ENCODE measurements around the gene ENTHD1. TPM values are rescaled to one million over a fixed set of nuclear protein-coding genes. Genes with fewer than 3 reads are reported as not detected.

ENTHD1 gene
- total and polyA plus RNA-seq, 10 of the 15 experiments (the other 5 are each of a cell fraction or from before 2014, with no cell fraction given) = 0.09 to 0.52 (median 0.21) TPM; not detected in 1

DNA sequence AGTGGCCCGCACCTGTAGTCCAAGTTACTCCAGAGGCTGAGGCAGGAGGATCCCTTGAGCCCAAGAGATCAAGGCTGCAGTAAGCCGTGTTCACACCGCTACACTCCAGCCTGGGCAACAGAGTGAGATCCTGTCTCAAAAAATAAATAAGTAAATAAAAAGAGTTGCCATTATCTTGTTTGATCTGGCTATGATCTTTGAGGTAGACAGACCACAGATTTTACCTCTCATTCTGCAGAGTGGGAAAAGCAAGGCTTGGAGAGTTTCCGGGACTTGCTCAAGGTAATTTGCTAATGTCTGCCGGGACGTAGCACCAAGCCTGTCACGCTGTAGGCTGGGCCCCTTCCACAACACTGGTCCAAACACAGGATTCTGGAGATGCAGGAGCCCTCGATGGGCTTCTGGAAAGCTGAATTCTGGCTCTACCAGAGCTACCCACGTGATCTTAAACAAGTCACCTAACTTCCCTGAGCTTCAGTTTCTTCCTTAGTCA lies 14.1 kb upstream of the ENTHD1 start:
- 0 out of 4 replicates have a peak, but pooled peaks cover 0 to 6% of the 10 kb centered on the region in 2 experiments for H3K36me3 ChIP-seq (ENCODE audit: control insufficient read depth in 2 of 2, insufficient read depth in 2 of 2, low read length in 1 of 2)
- H3K4me2 ChIP-seq (ENCODE audit: control insufficient read depth, insufficient read depth) = peak overlapping the region; percentile 52
- H3K4me1 ChIP-seq (ENCODE audit: control insufficient read depth, insufficient read depth, low read length) = peaks cover 35% of the 10 kb centered on the region
- no peak for FAIRE-seq
- DNase-seq (ENCODE audit: low read depth, low spot score) = no peak
- WGBS (ENCODE audit: insufficient coverage, insufficient replicate concordance, low lambda C conversion rate, missing lambda C conversion rate) = 69% methylated on average over 9 of the region's 9 CpGs
- H4K20me1 ChIP-seq (ENCODE audit: control insufficient read depth, insufficient read depth) = no peaks in the 10 kb centered on the region
- in situ Hi-C loops (cut with MboI) = no loop called here
- H3K27ac ChIP-seq (ENCODE audit: control insufficient read depth, insufficient read depth) = peak overlapping the region; percentile 71
- ChIA-PET POLR2A (interaction anchor here (1.4 to 5.2 kb wide), 4 partner anchors 8 to 34 kb away, joined by 3 to 43 read pairs (median 6); no protein-coding TSS in a partner anchor), SMC1A (ENCODE audit: uncharacterized antibody, unreplicated experiment) (interaction anchor here (1.2 to 11.1 kb wide), 10 partner anchors 9 to 136 kb away, joined by 3 to 108 read pairs (median 6); partner anchors contain the start of gene GRAP2), RAD21 (ENCODE audit: unreplicated experiment) (interaction anchor here (0.7 to 7.5 kb wide), 5 partner anchors 9 to 26 kb away, joined by 3 to 91 read pairs (median 4); partner anchors contain the start of gene GRAP2), CTCF (interaction anchor here (0.8 to 3.5 kb wide), 5 partner anchors 8 to 379 kb away, joined by 3 to 20 read pairs (median 3); partner anchors contain the start of gene GRAP2)
- peaks cover 98% of the 10 kb centered on the region for H3K79me2 ChIP-seq (ENCODE audit: control insufficient read depth, insufficient read depth, low read length)
- no TSS peak for BruUV-seq (replicated peaks)
- peak; percentile 21 for ATAC-seq
- H3K4me3 ChIP-seq = peak overlapping the region; percentile 42
- H3K27me3 ChIP-seq (replicated peaks in 1 of 2; ENCODE audit: control insufficient read depth in 2 of 2, insufficient read depth in 2 of 2, low read length in 1 of 2) = no peaks in the 10 kb centered on the region
- no peak overlapping the region for H3K9ac ChIP-seq (ENCODE audit: control insufficient read depth, insufficient read depth, low read length)
- intact Hi-C loops (cut with micrococcal nuclease; ENCODE audit: unreplicated experiment) = loop anchor here (2.0 kb wide), 1 partner anchor 83 kb away; no protein-coding TSS in a partner anchor
- H3K9me3 ChIP-seq (replicated peaks; ENCODE audit: control insufficient read depth, insufficient read depth, low read length) = no peaks in the 10 kb centered on the region; the same call in 2 of the 3 replicates
- no peak overlapping the region for H2AFZ ChIP-seq (ENCODE audit: control insufficient read depth, low read depth, low read length)
- TF ChIP-seq RUNX3 (IDR thresholded peaks at IDR 0.05; ENCODE audit: low read length) = no peak
- no peak for TF ChIP-seq MXI1 (IDR thresholded peaks at IDR 0.05; ENCODE audit: low read depth, low read length)
- TF ChIP-seq, protein P1, sequence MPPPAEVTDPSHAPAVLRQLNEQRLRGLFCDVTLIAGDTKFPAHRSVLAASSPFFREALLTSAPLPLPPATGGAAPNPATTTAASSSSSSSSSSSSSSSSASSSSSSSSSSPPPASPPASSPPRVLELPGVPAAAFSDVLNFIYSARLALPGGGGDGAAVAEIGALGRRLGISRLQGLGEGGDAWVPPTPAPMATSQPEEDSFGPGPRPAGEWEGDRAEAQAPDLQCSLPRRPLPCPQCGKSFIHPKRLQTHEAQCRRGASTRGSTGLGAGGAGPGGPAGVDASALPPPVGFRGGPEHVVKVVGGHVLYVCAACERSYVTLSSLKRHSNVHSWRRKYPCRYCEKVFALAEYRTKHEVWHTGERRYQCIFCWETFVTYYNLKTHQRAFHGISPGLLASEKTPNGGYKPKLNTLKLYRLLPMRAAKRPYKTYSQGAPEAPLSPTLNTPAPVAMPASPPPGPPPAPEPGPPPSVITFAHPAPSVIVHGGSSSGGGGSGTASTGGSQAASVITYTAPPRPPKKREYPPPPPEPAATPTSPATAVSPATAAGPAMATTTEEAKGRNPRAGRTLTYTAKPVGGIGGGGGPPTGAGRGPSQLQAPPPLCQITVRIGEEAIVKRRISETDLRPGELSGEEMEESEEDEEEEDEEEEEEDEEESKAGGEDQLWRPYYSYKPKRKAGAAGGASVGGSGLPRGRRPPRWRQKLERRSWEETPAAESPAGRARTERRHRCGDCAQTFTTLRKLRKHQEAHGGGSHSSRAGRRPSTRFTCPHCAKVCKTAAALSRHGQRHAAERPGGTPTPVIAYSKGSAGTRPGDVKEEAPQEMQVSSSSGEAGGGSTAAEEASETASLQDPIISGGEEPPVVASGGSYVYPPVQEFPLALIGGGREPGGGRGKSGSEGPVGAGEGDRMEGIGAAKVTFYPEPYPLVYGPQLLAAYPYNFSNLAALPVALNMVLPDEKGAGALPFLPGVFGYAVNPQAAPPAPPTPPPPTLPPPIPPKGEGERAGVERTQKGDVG (CRISPR knock-in tag; IDR thresholded peaks at IDR 0.05) = no peak
- TF ChIP-seq, protein P2, sequence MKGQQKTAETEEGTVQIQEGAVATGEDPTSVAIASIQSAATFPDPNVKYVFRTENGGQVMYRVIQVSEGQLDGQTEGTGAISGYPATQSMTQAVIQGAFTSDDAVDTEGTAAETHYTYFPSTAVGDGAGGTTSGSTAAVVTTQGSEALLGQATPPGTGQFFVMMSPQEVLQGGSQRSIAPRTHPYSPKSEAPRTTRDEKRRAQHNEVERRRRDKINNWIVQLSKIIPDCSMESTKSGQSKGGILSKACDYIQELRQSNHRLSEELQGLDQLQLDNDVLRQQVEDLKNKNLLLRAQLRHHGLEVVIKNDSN (IDR thresholded peaks at IDR 0.05; ENCODE audit: borderline replicate concordance, extremely low read length, insufficient read depth, low read depth, low read length) = peak; percentile 34
- no peak for TF ChIP-seq RAD21 (IDR thresholded peaks at IDR 0.05; ENCODE audit: insufficient read depth, low read depth, low read length)
- TF ChIP-seq, protein P3, sequence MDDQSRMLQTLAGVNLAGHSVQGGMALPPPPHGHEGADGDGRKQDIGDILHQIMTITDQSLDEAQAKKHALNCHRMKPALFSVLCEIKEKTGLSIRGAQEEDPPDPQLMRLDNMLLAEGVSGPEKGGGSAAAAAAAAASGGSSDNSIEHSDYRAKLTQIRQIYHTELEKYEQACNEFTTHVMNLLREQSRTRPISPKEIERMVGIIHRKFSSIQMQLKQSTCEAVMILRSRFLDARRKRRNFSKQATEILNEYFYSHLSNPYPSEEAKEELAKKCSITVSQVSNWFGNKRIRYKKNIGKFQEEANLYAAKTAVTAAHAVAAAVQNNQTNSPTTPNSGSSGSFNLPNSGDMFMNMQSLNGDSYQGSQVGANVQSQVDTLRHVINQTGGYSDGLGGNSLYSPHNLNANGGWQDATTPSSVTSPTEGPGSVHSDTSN (IDR thresholded peaks at IDR 0.05; ENCODE audit: insufficient replicate concordance, low read depth, low read length) = no peak
- TF ChIP-seq, protein P4, sequence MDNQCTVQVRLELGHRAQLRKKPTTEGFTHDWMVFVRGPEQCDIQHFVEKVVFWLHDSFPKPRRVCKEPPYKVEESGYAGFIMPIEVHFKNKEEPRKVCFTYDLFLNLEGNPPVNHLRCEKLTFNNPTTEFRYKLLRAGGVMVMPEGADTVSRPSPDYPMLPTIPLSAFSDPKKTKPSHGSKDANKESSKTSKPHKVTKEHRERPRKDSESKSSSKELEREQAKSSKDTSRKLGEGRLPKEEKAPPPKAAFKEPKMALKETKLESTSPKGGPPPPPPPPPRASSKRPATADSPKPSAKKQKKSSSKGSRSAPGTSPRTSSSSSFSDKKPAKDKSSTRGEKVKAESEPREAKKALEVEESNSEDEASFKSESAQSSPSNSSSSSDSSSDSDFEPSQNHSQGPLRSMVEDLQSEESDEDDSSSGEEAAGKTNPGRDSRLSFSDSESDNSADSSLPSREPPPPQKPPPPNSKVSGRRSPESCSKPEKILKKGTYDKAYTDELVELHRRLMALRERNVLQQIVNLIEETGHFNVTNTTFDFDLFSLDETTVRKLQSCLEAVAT (IDR thresholded peaks at IDR 0.05) = 0 out of 2 replicates have a peak, but pooled peaks have one; percentile 52
- no peak for TF ChIP-seq SP1 (IDR thresholded peaks at IDR 0.05; ENCODE audit: low read depth, low read length)
- TF ChIP-seq, protein P5, sequence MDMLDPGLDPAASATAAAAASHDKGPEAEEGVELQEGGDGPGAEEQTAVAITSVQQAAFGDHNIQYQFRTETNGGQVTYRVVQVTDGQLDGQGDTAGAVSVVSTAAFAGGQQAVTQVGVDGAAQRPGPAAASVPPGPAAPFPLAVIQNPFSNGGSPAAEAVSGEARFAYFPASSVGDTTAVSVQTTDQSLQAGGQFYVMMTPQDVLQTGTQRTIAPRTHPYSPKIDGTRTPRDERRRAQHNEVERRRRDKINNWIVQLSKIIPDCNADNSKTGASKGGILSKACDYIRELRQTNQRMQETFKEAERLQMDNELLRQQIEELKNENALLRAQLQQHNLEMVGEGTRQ (IDR thresholded peaks at IDR 0.05; ENCODE audit: borderline replicate concordance, low read depth, low read length) = peak; percentile 35; the same call in 1 of the 2 replicates
- peak; percentile 86 for TF ChIP-seq RAD51 (IDR thresholded peaks at IDR 0.05)
- TF ChIP-seq GABPA (IDR thresholded peaks at IDR 0.05; ENCODE audit: low read depth) = no peak
- TF ChIP-seq MTA3 (IDR thresholded peaks at IDR 0.05; ENCODE audit: borderline replicate concordance, low read length) = no peak
- TF ChIP-seq SMAD1 (IDR thresholded peaks at IDR 0.05; ENCODE audit: low read depth, partially characterized antibody) = no peak

Measured in GM12878 (cell line).